Pancreas (tissue), 10 donors: Measurements from ENCODE around the gene CAVIN4. TPM values are rescaled to one million over a fixed set of nuclear protein-coding genes. Genes with fewer than 3 reads are reported as not detected.

Experiments used
- ATAC-seq, 4 donors: fragments of 200-7000 bp; cut with Tn5 transposase; one replicate each; pipeline versions ENCODE4 v1.8.0 to v1.9.1; 2020; ENCODE audit warnings: mild to moderate bottlenecking in 4 of 4, moderate library complexity in 4 of 4
- DNase-seq, 6 donors: peaks; one replicate each; pipeline ENCODE4 v3.0.0-alpha.2; 2020
- FAIRE-seq: peaks from 2 replicates; lab custom pipeline; 2012; peaks lifted over from hg19 to GRCh38; lab: Jason Lieb, UNC
- H3K27ac ChIP-seq, 4 donors: fragments of 200-600 bp; sonication (generic); 1 replicate in 3 of 4; 2 replicates in 1 of 4; pipeline versions ENCODE4 v1.5.0 to v1.8.0; 2020
- H3K27me3 ChIP-seq, 4 donors: fragments of 200-600 bp; one replicate each; pipeline ENCODE4 v1.8.0; 2021
- H3K36me3 ChIP-seq, 3 donors: fragments of 200-600 bp; sonication (generic) in 1 of 3; one replicate each; pipeline versions ENCODE4 v1.5.0 to v1.8.0; 2020 to 2021
- H3K4me1 ChIP-seq, 3 donors: fragments of 200-600 bp; one replicate each; pipeline ENCODE4 v1.8.0; 2021
- H3K4me3 ChIP-seq, 4 donors: fragments of 200-600 bp; sonication (generic) in 2 of 4; one replicate each; pipeline versions ENCODE4 v1.5.0 to v1.8.0; 2020 to 2021
- H3K9me3 ChIP-seq, 4 donors: fragments of 200-600 bp; one replicate each; pipeline ENCODE4 v1.8.0; 2021
- CTCF ChIP-seq, 4 donors: fragments of 200-600 bp; sonication (generic) in 3 of 4; IDR thresholded peaks; one replicate each; pipeline versions ENCODE4 v1.5.0 to v1.8.0; 2021; ENCODE audit warnings: antibody characterized with exemption in 4 of 4
- WGBS, 2 donors: extraction: QIAGEN DNeasy Blood & Tissue Kit; methylation state at CpG; one replicate each; pipeline ENCODE4 v1.1.7; 2013; 5-methylcytosine and 5-hydroxymethylcytosine counted together
- intact Hi-C, 3 donors: fragments of 100-400 bp; cut with DNase I; formaldehyde crosslinking; loops; one replicate each; pipeline versions ENCODE4 v1.11.1 to v1.14.2; 2022
- polyA plus RNA-seq, 2 donors: library from polyadenylated mRNA; stranded (reverse); fragments of 200-250 nt; gene quantifications; one replicate each; pipeline ENCODE4 v1.2.3, GENCODE V29; 2013
- total RNA-seq, 6 donors: library from RNA; stranded (reverse); fragmentation: NEBNext Ultra II Directional in 4 of 6; extraction: Animal tissue kit (Norgen Biotek cat#: 25700) in 4 of 6; gene quantifications; one replicate each; pipeline versions ENCODE4 v1.2.1 to v1.2.4, GENCODE V29; 2021 to 2023
- donor health status: healthy with polysubstance abuse.
- donor health status: DM: no; HTN: no; CAD: no; lungs with moderate emphysema.
- donor health status: DM: no; HTN: no; CAD: no.
- donor health status: control.
- donor health status: control.
- donor health status: Bipolar disorder and iron deficiency.
- donor health status: DM: yes; HTN: yes; CAD: no.
- donor health status: DM: no; HTN: no; CAD: no.
- donor health status: DM: no; HTN: no; CAD: no.
- donor health status: DM: yes; HTN: yes; CAD: no.

The CAVIN4 gene
- total and polyA plus RNA-seq, 8 donors = 0.06 to 0.19 (median 0.09) TPM; not detected in 1

GRCh38 chr9:100619665-100620064, 41.8 kb downstream of the CAVIN4 start:
- H3K27me3 ChIP-seq = peaks cover 0 to 3% (median 0%) of the 10 kb centered on the region in 4 donors
- no peaks in the 10 kb centered on the region for H3K9me3 ChIP-seq
- intact Hi-C loops = no loop called here
- TF ChIP-seq CTCF (IDR thresholded peaks at IDR 0.05) = no peak
- H3K36me3 ChIP-seq = no peaks in the 10 kb centered on the region
- FAIRE-seq (no peak), DNase-seq (no peak), ATAC-seq (no peak)
- 59 to 79% methylated on average over 5 of the region's 5 CpGs for WGBS, 2 donors
- H3K4me3 ChIP-seq = no peak overlapping the region
- H3K27ac ChIP-seq = no peak overlapping the region
- no peaks in the 10 kb centered on the region for H3K4me1 ChIP-seq

- no peak overlapping the region for H3K4me3 ChIP-seq
- WGBS, 2 donors = 77 to 81% methylated on average over 1 of the region's 1 CpG
- no peak overlapping the region for H3K27ac ChIP-seq
- DNase-seq (no peak), FAIRE-seq (no peak), ATAC-seq (no peak)
- intact Hi-C loops = no loop called here
- H3K4me1 ChIP-seq = no peaks in the 10 kb centered on the region
- peaks cover 0 to under 1% (median 0%) of the 10 kb centered on the region in 4 donors for H3K27me3 ChIP-seq
- no peaks in the 10 kb centered on the region for H3K36me3 ChIP-seq
- no peak for TF ChIP-seq CTCF (IDR thresholded peaks at IDR 0.05)
- H3K9me3 ChIP-seq = no peaks in the 10 kb centered on the region
These were observed 46.1 kb downstream of the CAVIN4 start for GRCh38 chr9:100623969-100624368.

GRCh38 chr9:100626949-100627348, 49.1 kb downstream of the CAVIN4 start:
- FAIRE-seq = no peak
- no peak for ATAC-seq
- Histone ChIP-seq H3K27ac (no peak overlapping the region), H3K4me1 (no peaks in the 10 kb centered on the region), H3K4me3 (no peak overlapping the region), H3K27me3 (no peaks in the 10 kb centered on the region), H3K36me3 (no peaks in the 10 kb centered on the region), H3K9me3 (no peaks in the 10 kb centered on the region)
- intact Hi-C loops = no loop called here
- 89 to 98% methylated on average over 1 of the region's 1 CpG for WGBS, 2 donors
- DNase-seq = no peak
- no peak for TF ChIP-seq CTCF (IDR thresholded peaks at IDR 0.05)

GRCh38 chr9:100637787-100638186, 59.9 kb downstream of the CAVIN4 start:
- intact Hi-C loops = no loop called here
- WGBS, 2 donors = 41 to 49% methylated on average over 6 of the region's 6 CpGs
- Histone ChIP-seq H3K9me3 (no peaks in the 10 kb centered on the region), H3K36me3 (no peaks in the 10 kb centered on the region), H3K27ac (no peak overlapping the region), H3K4me1 (no peaks in the 10 kb centered on the region), H3K27me3 (no peaks in the 10 kb centered on the region), H3K4me3 (no peak overlapping the region)
- no peak for TF ChIP-seq CTCF (IDR thresholded peaks at IDR 0.05)
- DNase-seq = no peak
- no peak for FAIRE-seq
- ATAC-seq = no peak

Other genes with a start within 250 kb of the CAVIN4 start
- 1 to 10 TPM; 4.2 to 6.7 (median 5.4) TPM for gene TEX10, start 225.1 kb upstream of the CAVIN4 start, total RNA-seq
- gene TEX10, start 225.1 kb upstream of the CAVIN4 start, polyA plus RNA-seq = 1 to 10 TPM; 3.1 to 6.4 TPM
- gene MSANTD3, start 150.9 kb upstream of the CAVIN4 start, total RNA-seq = 10 to 100 TPM in 2 of 6 donors, 1 to 10 TPM in 4; 6.0 to 15.0 (median 8.0) TPM
- gene MSANTD3, start 150.9 kb upstream of the CAVIN4 start, polyA plus RNA-seq = 1 to 10 TPM; 7.5 to 8.9 TPM
- gene TMEFF1, start 104.9 kb upstream of the CAVIN4 start, total RNA-seq = under 1 TPM in 4 of 6 donors, not detected in 2; 0.09 to 0.32 (median 0.22) TPM
- not detected for gene TMEFF1, start 104.9 kb upstream of the CAVIN4 start, polyA plus RNA-seq